ENCODE results near the gene PIK3R5.

Gene PIK3R5

GRCh38 chr17:8928347-8928746 lies 37.2 kb downstream of the PIK3R5 start:
- in situ Hi-C loops (cut with HindIII; ENCODE audit: low sequenced_read_pairs), result no loop called here

- in situ Hi-C loops (cut with HindIII; ENCODE audit: low sequenced_read_pairs), result no loop called here
Measured at GRCh38 chr17:8927395-8927794, 38.1 kb downstream of the PIK3R5 start.

GRCh38 chr17:8925808-8926207 lies 39.7 kb downstream of the PIK3R5 start:
- in situ Hi-C loops (cut with HindIII; ENCODE audit: low sequenced_read_pairs), result no loop called here

GRCh38 chr17:8925141-8925540 lies 40.4 kb downstream of the PIK3R5 start:
- in situ Hi-C loops (cut with HindIII; ENCODE audit: low sequenced_read_pairs), result no loop called here

GRCh38 chr17:8924595-8924994 lies 40.9 kb downstream of the PIK3R5 start:
- in situ Hi-C loops (cut with HindIII; ENCODE audit: low sequenced_read_pairs), result no loop called here

- in situ Hi-C loops (cut with HindIII; ENCODE audit: low sequenced_read_pairs), result no loop called here
Measured at GRCh38 chr17:8923762-8924161, 41.7 kb downstream of the PIK3R5 start.

- in situ Hi-C loops (cut with HindIII; ENCODE audit: low sequenced_read_pairs), result no loop called here
Measured at GRCh38 chr17:8922928-8923327, 42.6 kb downstream of the PIK3R5 start.

GRCh38 chr17:8922451-8922850 lies 43.1 kb downstream of the PIK3R5 start:
- in situ Hi-C loops (cut with HindIII; ENCODE audit: low sequenced_read_pairs), result no loop called here

- in situ Hi-C loops (cut with HindIII; ENCODE audit: low sequenced_read_pairs), result no loop called here
Measured at GRCh38 chr17:8921147-8921546, 44.4 kb downstream of the PIK3R5 start.

GRCh38 chr17:8918807-8919465 lies 46.6 kb downstream of the PIK3R5 start:
- in situ Hi-C loops (cut with HindIII; ENCODE audit: low sequenced_read_pairs), result no loop called here

GRCh38 chr17:8916466-8916865 lies 49.0 kb downstream of the PIK3R5 start:
- in situ Hi-C loops (cut with HindIII; ENCODE audit: low sequenced_read_pairs), result no loop called here

- in situ Hi-C loops (cut with HindIII; ENCODE audit: low sequenced_read_pairs), result no loop called here
Measured at GRCh38 chr17:8914554-8914953, 51.0 kb downstream of the PIK3R5 start.

- in situ Hi-C loops (cut with HindIII; ENCODE audit: low sequenced_read_pairs), result no loop called here
Measured at GRCh38 chr17:8913879-8914278, 51.6 kb downstream of the PIK3R5 start.

- in situ Hi-C loops (cut with HindIII; ENCODE audit: low sequenced_read_pairs), result no loop called here
Measured at GRCh38 chr17:8913091-8913490, 52.4 kb downstream of the PIK3R5 start.

GRCh38 chr17:8912084-8912981 lies 53.2 kb downstream of the PIK3R5 start:
- in situ Hi-C loops (cut with HindIII; ENCODE audit: low sequenced_read_pairs), result no loop called here

- in situ Hi-C loops (cut with HindIII; ENCODE audit: low sequenced_read_pairs), result no loop called here
Measured at GRCh38 chr17:8910969-8911604, 54.4 kb downstream of the PIK3R5 start.

- in situ Hi-C loops (cut with HindIII; ENCODE audit: low sequenced_read_pairs), result no loop called here
Measured at GRCh38 chr17:8909586-8910270, 55.8 kb downstream of the PIK3R5 start.

GRCh38 chr17:8905331-8905730 lies 60.2 kb downstream of the PIK3R5 start:
- in situ Hi-C loops (cut with HindIII; ENCODE audit: low sequenced_read_pairs), result no loop called here

- in situ Hi-C loops (cut with HindIII; ENCODE audit: low sequenced_read_pairs), result no loop called here
Measured at GRCh38 chr17:8904686-8905085, 60.8 kb downstream of the PIK3R5 start.

- in situ Hi-C loops (cut with HindIII; ENCODE audit: low sequenced_read_pairs), result no loop called here
Measured at GRCh38 chr17:8904201-8904600, 61.3 kb downstream of the PIK3R5 start.

Measured in DLD1 (cell line).